ENCODE data around the gene RHCE. TPM values are rescaled to one million over a fixed set of nuclear protein-coding genes. Genes with fewer than 3 reads are reported as not detected.

Gene RHCE
- total and polyA plus RNA-seq, 9 of the 15 experiments (the other 6 are each of a cell fraction or from before 2014, with no cell fraction given), result 5.4 to 31.5 (median 12.6) TPM

DNA sequence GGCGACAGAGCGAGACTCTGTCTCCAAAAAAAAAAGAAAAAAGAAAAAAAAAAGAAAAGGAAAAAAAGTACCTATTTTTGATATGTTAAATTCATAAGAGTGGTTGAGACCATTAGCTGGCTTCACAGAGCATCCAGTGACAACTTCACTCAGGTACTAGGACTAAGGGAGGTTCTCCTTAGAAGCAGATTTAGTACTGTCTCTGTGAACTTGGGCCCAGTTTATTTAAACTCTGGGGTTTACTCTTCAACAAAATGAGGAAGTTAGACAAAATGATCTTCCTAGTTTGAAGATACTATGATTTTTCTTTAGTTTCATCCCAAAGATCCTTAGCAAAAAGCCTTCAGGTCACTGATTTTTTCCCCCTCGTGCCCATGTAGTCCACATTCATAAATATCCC is 31.3 kb upstream of the RHCE start:
- Histone ChIP-seq H3K36me3 (ENCODE audit: control insufficient read depth, insufficient read depth, low read length) (peaks cover 65% of the 10 kb centered on the region), H3K9ac (ENCODE audit: insufficient read depth in 1 of 2, low read depth in 2 of 2, low read length in 2 of 2) (no peak overlapping the region), H3K79me2 (ENCODE audit: control insufficient read depth, insufficient read depth, low read length) (peaks cover 14% of the 10 kb centered on the region), H3K4me2 (ENCODE audit: insufficient read depth, low read length) (no peak overlapping the region), H3K4me1 (replicated peaks in 1 of 2; ENCODE audit: control insufficient read depth in 2 of 2, insufficient read depth in 2 of 2, low read length in 2 of 2) (no peaks in the 10 kb centered on the region), H3K9me3 (replicated peaks; ENCODE audit: control insufficient read depth, insufficient read depth, low read depth, low read length) (no peaks in the 10 kb centered on the region), H2AFZ (ENCODE audit: low read depth, low read length) (no peak overlapping the region), H3K9me1 (ENCODE audit: control insufficient read depth, insufficient read depth, low read length) (no peaks in the 10 kb centered on the region), H3K27ac (ENCODE audit: extremely low read depth, low read depth, low read length) (no peak overlapping the region), H3K27me3 (ENCODE audit: control insufficient read depth in 2 of 2, insufficient read depth in 2 of 2, low read length in 2 of 2) (no peaks in the 10 kb centered on the region), H4K20me1 (replicated peaks; ENCODE audit: control insufficient read depth, insufficient read depth, low read length) (no peaks in the 10 kb centered on the region), H3K4me3 (no peak overlapping the region)
- intact Hi-C loops (cut with micrococcal nuclease) (no loop called here), in situ Hi-C loops (cut with MboI) (no loop called here)
- no peak for TF ChIP-seq ZNF586 (CRISPR knock-in tag; conservative IDR thresholded peaks at IDR 0.05)
- TF ChIP-seq MAFF (IDR thresholded peaks at IDR 0.05; ENCODE audit: low read length), result no peak
- TF ChIP-seq EGR1 (conservative IDR thresholded peaks at IDR 0.05), result no peak
- TF ChIP-seq, protein P1, sequence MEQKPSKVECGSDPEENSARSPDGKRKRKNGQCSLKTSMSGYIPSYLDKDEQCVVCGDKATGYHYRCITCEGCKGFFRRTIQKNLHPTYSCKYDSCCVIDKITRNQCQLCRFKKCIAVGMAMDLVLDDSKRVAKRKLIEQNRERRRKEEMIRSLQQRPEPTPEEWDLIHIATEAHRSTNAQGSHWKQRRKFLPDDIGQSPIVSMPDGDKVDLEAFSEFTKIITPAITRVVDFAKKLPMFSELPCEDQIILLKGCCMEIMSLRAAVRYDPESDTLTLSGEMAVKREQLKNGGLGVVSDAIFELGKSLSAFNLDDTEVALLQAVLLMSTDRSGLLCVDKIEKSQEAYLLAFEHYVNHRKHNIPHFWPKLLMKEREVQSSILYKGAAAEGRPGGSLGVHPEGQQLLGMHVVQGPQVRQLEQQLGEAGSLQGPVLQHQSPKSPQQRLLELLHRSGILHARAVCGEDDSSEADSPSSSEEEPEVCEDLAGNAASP (IDR thresholded peaks at IDR 0.05), result no peak
- no peak for TF ChIP-seq ZNF584 (CRISPR knock-in tag; IDR thresholded peaks at IDR 0.05; ENCODE audit: low read depth)
- TF ChIP-seq NR4A1 (CRISPR knock-in tag; IDR thresholded peaks at IDR 0.05), result no peak
- TF ChIP-seq NR4A1 (tag; IDR thresholded peaks at IDR 0.05), result no peak
- no peak for TF ChIP-seq SMARCE1 (IDR thresholded peaks at IDR 0.05)
- no peak for TF ChIP-seq ZFP36 (IDR thresholded peaks at IDR 0.05; ENCODE audit: low read depth, low read length, partially characterized antibody)
- no peak for TF ChIP-seq POLR2AphosphoS5 (IDR thresholded peaks at IDR 0.05; ENCODE audit: control insufficient read depth, insufficient read depth, low read depth, low read length)
- TF ChIP-seq ZNF253 (CRISPR knock-in tag; conservative IDR thresholded peaks at IDR 0.05), result no peak
- TF ChIP-seq HNRNPK (IDR thresholded peaks at IDR 0.05; ENCODE audit: low read depth, low read length, poor library complexity, severe bottlenecking), result no peak
- no peak for TF ChIP-seq ZNF239 (CRISPR knock-in tag; IDR thresholded peaks at IDR 0.05)
- TF ChIP-seq, protein P2, sequence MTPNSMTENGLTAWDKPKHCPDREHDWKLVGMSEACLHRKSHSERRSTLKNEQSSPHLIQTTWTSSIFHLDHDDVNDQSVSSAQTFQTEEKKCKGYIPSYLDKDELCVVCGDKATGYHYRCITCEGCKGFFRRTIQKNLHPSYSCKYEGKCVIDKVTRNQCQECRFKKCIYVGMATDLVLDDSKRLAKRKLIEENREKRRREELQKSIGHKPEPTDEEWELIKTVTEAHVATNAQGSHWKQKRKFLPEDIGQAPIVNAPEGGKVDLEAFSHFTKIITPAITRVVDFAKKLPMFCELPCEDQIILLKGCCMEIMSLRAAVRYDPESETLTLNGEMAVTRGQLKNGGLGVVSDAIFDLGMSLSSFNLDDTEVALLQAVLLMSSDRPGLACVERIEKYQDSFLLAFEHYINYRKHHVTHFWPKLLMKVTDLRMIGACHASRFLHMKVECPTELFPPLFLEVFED (CRISPR knock-in tag; conservative IDR thresholded peaks at IDR 0.05), result no peak
- TF ChIP-seq NFRKB (IDR thresholded peaks at IDR 0.05; ENCODE audit: low read depth), result no peak
- TF ChIP-seq ZNF143 (CRISPR knock-in tag; IDR thresholded peaks at IDR 0.05), result no peak
- no peak for TF ChIP-seq ZNF77 (CRISPR knock-in tag; IDR thresholded peaks at IDR 0.05)
- no peak for TF ChIP-seq TCF15 (CRISPR knock-in tag; IDR thresholded peaks at IDR 0.05)
- ChIA-PET CTCF (ENCODE audit: low intra/inter-chr PET ratio) (no interaction called here), POLR2A (interaction anchor here (1.7 kb wide), 1 partner anchor 11 kb away, joined by 5 read pairs; no protein-coding TSS in a partner anchor)
- WGBS (ENCODE audit: insufficient coverage, low coverage, missing lambda C conversion rate), result 95% methylated on average over 3 of the region's 3 CpGs
- no TSS peak for BruUV-seq (replicated peaks)
- ATAC-seq (no peak), FAIRE-seq (no peak), DNase-seq (ENCODE audit: extremely low read depth in 1 of 4, low spot score in 3 of 4) (no peak)

Data from K562 (cell line).